ENCODE measurements around the gene IL1RAP.

Gene IL1RAP

DNA sequence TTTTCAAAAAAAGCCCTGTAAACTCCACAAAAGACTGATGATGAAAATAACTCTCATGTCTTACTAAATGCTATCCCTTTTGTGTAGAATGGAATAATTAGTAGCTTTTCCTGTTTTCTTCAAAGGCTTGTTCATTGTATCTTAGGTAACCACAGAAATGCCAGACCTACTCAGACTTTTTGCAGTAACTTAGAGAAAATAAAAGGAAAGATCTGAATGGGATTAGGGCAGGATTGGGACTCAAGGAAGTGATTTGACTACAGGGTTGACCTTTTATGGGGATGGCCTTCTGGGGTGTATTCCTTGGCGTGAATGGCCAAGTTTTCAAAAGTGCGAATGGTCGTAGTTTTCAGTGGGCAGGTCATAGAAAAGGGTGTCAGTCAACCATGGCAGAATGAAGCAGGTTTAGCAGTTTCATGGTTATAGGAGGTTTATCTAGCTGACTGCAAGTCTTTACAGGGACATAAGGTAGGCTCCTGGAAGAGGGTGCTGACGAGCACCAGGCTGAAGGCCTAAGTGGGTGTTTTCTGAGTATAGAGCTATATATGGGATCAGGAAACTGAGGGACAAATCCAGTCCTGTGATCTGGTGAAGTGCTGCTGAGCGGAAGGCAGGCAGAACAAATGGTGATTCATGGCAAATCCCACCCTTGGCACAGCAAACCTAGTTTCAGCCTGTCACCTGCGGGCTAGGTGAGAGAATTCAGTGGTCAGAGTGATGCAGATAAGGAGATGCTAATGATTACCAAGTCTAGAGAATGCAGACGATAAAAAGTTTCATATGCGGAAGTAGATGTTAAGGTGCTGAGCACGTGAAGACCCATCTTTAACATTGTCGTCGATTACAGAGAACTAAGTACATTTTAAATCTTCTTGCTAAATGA is 46.4 kb downstream of the IL1RAP start:
- TF ChIP-seq, protein P1, sequence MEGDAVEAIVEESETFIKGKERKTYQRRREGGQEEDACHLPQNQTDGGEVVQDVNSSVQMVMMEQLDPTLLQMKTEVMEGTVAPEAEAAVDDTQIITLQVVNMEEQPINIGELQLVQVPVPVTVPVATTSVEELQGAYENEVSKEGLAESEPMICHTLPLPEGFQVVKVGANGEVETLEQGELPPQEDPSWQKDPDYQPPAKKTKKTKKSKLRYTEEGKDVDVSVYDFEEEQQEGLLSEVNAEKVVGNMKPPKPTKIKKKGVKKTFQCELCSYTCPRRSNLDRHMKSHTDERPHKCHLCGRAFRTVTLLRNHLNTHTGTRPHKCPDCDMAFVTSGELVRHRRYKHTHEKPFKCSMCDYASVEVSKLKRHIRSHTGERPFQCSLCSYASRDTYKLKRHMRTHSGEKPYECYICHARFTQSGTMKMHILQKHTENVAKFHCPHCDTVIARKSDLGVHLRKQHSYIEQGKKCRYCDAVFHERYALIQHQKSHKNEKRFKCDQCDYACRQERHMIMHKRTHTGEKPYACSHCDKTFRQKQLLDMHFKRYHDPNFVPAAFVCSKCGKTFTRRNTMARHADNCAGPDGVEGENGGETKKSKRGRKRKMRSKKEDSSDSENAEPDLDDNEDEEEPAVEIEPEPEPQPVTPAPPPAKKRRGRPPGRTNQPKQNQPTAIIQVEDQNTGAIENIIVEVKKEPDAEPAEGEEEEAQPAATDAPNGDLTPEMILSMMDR (IDR thresholded peaks at IDR 0.05; ENCODE audit: borderline replicate concordance, insufficient read depth, low read depth, low read length), result no peak
- H3K4me3 ChIP-seq (ENCODE audit: low read depth, low read length), result no peak overlapping the region

DNA sequence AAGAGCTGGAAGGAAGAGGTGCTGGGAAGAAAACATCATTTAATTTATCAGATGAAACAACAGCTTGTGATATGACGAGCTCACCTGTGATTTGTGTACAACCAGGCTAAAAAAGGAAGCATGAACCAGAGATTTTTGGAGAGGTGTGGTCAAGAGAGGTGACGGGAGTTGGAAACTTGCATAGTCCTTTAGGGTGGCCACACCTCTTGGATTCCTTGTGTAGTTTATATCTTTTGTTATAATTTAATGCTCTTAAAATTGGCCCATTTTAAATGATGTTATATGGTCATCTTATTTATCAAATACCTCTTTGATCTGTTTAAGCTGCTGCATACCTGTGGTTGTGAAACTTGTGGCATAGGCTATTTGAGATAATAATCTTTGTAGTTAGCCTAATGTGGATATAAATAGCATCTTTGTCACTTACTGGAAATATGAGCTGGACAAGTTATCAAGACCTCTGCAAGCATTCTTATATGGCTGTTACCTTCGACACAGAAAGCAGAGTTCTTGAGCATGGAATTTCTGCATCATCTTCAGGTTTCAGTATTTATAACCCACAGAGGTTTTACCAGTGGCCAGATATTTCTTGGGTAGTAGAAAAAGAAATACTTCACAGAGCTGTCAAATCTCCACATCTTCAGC is 49.1 kb downstream of the IL1RAP start:
- no peak overlapping the region for H3K4me3 ChIP-seq (ENCODE audit: low read depth, low read length)
- TF ChIP-seq, protein P1 (IDR thresholded peaks at IDR 0.05; ENCODE audit: borderline replicate concordance, insufficient read depth, low read depth, low read length), result no peak

DNA sequence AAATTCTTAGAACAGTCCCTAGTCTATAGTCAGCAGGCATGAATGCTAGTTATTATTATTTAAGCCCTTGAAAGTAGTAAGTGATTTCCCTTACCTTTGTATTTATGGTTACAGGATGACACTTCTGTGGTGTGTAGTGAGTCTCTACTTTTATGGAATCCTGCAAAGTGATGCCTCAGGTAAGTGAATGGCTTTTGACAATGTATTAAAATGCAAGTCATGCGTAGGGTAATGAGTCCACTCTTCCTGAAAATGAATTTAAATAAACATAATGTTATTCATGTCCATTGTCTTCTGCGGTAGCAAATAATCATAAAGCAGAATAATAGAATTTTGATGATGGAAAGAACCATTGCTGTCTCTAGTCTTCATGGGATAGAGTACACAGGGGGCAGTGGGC is 50.3 kb downstream of the IL1RAP start:
- TF ChIP-seq, protein P1 (IDR thresholded peaks at IDR 0.05; ENCODE audit: borderline replicate concordance, insufficient read depth, low read depth, low read length), result no peak
- no peak overlapping the region for H3K4me3 ChIP-seq (ENCODE audit: low read depth, low read length)

DNA sequence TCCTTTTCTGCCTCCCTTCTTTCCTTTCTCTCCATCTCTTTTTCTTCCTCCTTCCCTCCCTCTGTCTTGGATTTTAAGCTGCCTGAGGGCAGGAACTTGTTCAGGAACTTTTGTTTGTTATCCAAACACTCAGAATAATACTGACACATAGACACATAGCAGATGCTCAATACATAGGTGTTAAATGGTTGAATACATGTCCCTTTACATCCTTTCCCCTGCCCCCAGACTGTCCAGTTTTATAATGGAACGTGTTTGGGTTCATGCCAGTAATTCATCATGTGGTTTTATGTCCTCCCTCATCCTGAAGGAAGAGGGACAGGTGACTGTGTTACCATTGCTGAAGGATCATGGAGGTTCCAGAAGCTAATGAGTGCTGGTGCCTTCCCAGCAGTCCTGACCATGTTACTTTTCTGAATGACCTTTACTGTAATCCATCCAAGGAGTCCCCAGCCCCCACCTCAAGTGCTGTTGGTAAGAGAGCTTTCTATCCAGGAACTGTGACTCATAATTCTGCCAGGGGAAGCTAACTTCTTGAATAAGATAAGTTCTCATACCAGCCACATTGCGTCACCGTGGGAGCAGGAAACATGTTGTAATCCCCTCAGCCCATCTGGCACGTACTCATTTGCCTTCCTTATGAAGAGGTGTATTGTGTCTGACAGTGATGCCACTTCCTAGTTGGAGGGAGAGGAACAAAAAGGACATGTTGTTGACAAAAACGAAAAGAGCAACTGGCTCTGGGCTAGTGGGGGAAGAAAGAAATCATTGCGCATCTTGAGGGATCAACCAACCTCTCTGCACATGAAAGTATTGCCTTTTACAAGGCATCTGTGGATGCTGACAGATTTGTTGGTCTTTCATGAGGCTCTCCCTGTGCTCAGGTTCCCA is 52.4 kb downstream of the IL1RAP start:
- H3K4me3 ChIP-seq (ENCODE audit: low read depth, low read length), result no peak overlapping the region
- TF ChIP-seq, protein P1 (IDR thresholded peaks at IDR 0.05; ENCODE audit: borderline replicate concordance, insufficient read depth, low read depth, low read length), result no peak

DNA sequence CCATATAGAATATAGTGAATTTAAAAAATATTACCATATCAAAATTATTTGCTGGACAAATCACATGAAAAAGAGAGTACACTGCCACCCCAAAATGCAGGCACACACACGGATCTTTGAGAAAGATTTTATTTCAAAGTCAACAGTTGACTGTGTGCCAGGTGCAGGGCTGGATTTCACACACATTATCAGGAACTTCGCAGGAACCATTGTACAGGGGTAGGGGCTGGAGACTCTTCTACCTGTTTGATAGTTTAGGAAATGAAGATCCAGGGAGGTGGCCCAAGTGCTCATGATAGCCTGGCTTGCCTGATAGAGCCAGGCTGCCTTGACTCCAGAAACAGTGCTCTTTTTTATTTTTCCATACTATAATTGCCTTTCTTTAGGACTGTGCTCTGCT is 54.2 kb downstream of the IL1RAP start:
- no peak overlapping the region for H3K4me3 ChIP-seq (ENCODE audit: low read depth, low read length)
- TF ChIP-seq, protein P1 (IDR thresholded peaks at IDR 0.05; ENCODE audit: borderline replicate concordance, insufficient read depth, low read depth, low read length), result no peak

DNA sequence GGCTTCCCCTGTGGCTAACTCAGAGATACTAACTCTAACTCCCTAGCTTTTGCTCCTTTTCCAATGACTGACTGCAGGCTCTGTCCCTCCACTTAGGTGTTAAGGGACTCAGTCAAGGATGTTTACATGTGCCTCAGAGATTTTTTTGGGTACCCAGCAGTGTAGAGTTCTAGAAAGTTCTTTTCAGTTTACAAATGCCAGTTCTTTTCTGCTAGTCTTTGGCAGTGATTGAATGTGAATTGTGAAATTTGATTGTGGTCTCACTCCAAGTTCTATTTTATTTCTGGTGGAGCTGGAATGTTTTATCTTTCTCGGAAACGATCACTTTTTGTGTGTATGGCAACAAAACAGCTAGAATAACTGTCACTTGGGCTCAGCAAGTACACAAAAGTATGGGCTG is 60.6 kb downstream of the IL1RAP start:
- TF ChIP-seq, protein P1 (IDR thresholded peaks at IDR 0.05; ENCODE audit: borderline replicate concordance, insufficient read depth, low read depth, low read length), result no peak
- H3K4me3 ChIP-seq (ENCODE audit: low read depth, low read length), result no peak overlapping the region
